Dedifferentiated amniotic fluid mesenchymal stem cell (primary cell): Measurements from ENCODE around the gene TMTC1.
A peak's percentile ranks its signal among the peaks of the same experiment; 100 is the strongest.

Source experiments
- DNase-seq: peaks from one replicate; pipeline ENCODE4 v3.0.0-alpha.2; 2016; ENCODE audit errors: extremely low spot score

TMTC1 gene

GRCh38 chr12:29711381-29711780, 72.4 kb downstream of the TMTC1 start:
- no peak for DNase-seq

- no peak for DNase-seq
These were observed 73.6 kb downstream of the TMTC1 start for GRCh38 chr12:29710104-29710503.

- no peak for DNase-seq
These were observed 74.2 kb downstream of the TMTC1 start for GRCh38 chr12:29709496-29710040.

GRCh38 chr12:29709054-29709453, 74.7 kb downstream of the TMTC1 start:
- no peak for DNase-seq

- no peak for DNase-seq
These were observed 75.9 kb downstream of the TMTC1 start for GRCh38 chr12:29707846-29708245.

GRCh38 chr12:29706311-29706710, 77.4 kb downstream of the TMTC1 start:
- no peak for DNase-seq

- DNase-seq = no peak
These were observed 80.2 kb downstream of the TMTC1 start for GRCh38 chr12:29703528-29703927.

- DNase-seq = no peak
These were observed 80.8 kb downstream of the TMTC1 start for GRCh38 chr12:29702972-29703371.

GRCh38 chr12:29702222-29702621, 81.5 kb downstream of the TMTC1 start:
- DNase-seq = no peak

GRCh38 chr12:29700761-29701481, 82.8 kb downstream of the TMTC1 start:
- DNase-seq = no peak

- no peak for DNase-seq
These were observed 85.0 kb downstream of the TMTC1 start for GRCh38 chr12:29698756-29699155.

- peak; percentile 25 for DNase-seq
These were observed 87.9 kb downstream of the TMTC1 start for GRCh38 chr12:29695800-29696199.

GRCh38 chr12:29695026-29695425, 88.7 kb downstream of the TMTC1 start:
- DNase-seq = peak; percentile 38

GRCh38 chr12:29694002-29694401, 89.7 kb downstream of the TMTC1 start:
- no peak for DNase-seq

GRCh38 chr12:29692237-29692636, 91.5 kb downstream of the TMTC1 start:
- no peak for DNase-seq

- DNase-seq = no peak
These were observed 92.4 kb downstream of the TMTC1 start for GRCh38 chr12:29691161-29691854.

- DNase-seq = no peak
These were observed 93.0 kb downstream of the TMTC1 start for GRCh38 chr12:29690728-29691127.

- no peak for DNase-seq
These were observed 94.8 kb downstream of the TMTC1 start for GRCh38 chr12:29688914-29689313.

GRCh38 chr12:29682088-29682487, 101.7 kb downstream of the TMTC1 start:
- no peak for DNase-seq

- DNase-seq = no peak
These were observed 102.4 kb downstream of the TMTC1 start for GRCh38 chr12:29681370-29681769.

GRCh38 chr12:29676676-29677075, 107.1 kb downstream of the TMTC1 start:
- no peak for DNase-seq

GRCh38 chr12:29674463-29674862, 109.3 kb downstream of the TMTC1 start:
- DNase-seq = no peak

GRCh38 chr12:29673346-29673745, 110.4 kb downstream of the TMTC1 start:
- DNase-seq = peak; percentile 36
